ENCODE data around the gene SCLT1.
A peak's percentile ranks its signal among the peaks of the same experiment; 100 is the strongest.
"Not testable (repeated sequence)": the region's sequence is repeated elsewhere in the genome, so short reads cannot be mapped to it uniquely, and the experiment has no call there.

SCLT1 gene

DNA sequence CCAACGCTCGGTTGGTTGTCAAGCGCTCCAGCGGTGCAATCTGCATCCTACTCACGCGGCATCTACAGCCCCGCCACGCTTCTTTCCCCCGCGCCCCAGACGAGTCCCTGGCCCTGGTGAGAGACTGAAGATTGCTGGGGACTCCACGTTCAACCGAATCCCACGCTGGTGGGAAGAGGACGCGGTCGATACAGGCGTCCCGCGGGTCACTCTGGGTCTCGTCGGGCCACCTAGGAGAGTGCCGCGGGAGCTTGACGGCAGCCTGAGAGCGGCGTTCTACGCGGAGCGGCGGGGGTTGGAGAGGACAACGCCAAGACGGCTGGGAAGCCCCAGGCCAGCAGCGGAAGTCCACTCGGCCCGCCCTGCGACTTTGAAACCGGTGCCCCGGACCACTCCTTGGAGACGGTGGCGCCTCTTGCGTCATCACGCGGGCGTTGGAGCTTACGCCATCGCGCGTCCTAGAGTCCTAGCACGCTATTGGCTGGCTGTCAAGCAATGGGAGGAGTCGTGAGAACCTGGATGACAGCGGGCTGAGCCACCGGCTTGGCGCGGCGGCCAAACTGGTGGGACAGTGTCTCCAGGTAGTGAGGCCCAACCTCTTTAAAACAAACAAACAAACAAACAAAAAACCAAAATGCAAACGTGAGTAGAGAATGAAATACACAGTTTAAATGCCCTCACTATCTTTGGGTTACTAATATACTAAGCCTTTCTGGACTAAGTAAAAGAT lies at the start of gene SCLT1:
SCLT1 (minus strand) TSS at position 349 of the 730 bp plus-strand sequence. CDS start 436 bp downstream, outside the sequence.
- DNase-seq, result peak; percentile 90

DNA sequence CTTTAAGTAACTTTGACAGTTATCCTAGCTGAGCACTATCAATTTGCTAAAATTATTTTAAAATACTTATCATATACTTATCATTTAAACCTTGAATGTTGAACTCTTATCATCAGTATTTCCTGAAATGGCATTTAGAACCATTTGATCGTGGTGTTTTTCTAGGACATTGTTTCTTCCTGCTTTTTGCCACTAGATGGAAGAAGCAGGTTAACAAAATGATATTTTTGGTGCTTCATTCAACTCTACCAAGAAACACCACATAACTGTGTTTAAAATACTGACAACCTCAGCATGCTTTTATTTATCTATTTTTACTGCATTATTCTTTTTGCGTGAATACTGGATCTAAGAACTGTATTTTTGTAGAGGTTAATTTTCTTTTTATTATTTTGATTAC lies 47.2 kb upstream of the SCLT1 start:
- no peak for DNase-seq

DNA sequence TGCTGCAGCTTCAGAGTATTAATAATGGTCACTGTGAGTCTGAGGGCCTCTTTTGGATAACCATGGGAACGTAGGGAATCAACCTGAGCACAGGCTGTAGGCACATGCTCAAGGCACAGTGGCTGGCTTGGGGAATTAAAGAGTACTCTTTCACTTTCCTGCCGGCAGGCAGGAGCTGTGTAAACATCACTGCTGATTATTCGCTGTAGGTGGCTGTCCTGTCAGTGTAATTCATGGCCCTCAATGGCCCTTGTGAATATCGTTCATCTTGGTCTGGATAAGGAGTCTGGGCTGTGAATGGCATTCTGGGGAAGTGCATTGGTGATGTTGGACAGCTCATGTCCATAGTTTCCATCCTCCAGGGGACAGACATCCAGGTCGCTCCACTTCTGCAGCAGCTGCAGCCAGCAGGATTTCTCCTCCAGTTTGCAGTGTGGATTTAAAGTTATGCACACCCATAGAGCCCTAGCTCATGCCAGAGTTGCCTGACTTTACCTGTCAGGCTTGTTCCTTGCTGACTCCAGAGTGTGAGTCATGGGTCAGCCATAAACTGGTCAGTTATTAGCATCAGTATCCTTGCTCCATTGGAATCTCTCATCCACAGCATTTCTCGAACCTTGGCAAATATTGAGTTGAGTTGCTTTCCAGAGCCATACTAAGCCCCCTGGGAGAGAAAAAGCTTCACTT lies 45.6 kb upstream of the SCLT1 start:
- peak; percentile 56 for DNase-seq

DNA sequence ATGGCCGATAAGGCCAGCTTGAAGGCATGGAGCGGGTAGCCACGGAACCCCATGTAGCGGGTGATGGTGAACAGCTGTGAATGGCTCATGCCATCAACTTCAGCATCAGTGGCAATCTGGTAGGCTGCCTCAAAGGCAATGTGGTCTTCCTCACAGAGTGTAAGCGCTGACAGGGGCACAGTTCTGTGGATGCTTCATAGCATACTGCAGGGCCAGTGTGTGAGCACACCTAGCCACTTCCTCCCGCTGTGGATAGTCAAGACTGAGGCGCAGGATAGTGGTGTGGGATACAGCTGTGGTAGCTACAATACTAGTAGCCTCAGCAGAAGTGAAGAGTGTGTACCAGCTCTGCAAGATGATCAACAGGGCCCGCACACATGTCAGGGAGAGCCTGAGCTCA lies 43.1 kb upstream of the SCLT1 start:
- DNase-seq, result no peak

DNA sequence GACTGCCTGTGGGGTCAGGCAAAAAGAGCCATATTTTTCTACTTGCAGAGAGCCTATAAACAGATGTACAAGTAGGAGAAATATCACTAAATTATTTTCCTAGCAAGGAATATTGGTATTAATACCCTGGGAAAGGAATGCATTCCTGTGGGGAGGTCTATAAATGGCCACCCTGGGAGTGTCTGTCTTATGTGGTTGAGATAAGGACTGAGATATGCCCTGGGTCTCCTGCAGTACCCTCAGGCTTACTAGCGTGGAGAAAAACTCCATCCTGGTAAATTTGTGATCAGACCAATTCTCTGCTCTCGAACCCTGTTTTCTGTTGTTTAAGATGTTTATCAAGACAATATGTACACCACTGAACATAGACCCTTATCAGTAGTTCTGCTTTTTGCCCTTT lies 38.0 kb upstream of the SCLT1 start:
- DNase-seq, result no peak

DNA sequence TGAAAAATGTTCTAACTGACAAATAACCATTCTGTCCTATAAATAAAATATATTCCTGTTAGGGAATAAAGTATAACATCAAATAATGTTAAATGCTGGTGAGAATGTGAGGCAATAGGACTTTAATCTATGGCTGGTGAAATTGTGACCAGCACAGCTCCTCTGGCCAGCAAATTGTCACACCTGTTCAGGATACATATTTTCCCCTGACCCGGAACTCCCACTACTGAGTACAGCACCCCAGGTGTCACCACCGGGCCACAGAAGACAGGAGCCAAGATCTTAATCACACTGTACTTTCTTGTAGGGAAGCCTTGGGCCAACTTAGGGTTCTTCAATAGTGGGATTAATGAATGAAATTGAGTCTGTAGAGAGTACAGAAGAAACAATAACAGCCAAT lies 35.8 kb upstream of the SCLT1 start:
- DNase-seq, result no peak

DNA sequence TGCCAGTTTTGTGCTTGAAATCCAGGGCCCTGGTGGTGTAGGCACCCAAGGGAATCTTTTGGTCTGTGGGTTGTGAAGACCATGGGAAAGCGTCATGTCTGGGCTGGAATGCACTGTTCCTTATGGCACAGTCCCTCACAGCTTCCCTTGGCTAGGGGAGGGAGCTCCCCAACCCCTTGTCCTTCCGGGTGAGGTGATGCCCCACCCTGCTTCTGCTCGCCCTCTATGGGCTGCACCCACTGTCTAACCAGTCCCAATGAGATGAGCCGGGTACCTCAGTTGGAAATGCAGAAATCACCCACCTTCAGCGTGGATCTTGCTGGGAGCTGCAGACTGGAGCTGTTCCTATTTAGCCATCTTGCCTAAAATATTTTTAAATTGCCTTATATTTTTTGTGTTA lies 33.3 kb upstream of the SCLT1 start:
- DNase-seq, result not testable (repeated sequence)

DNA sequence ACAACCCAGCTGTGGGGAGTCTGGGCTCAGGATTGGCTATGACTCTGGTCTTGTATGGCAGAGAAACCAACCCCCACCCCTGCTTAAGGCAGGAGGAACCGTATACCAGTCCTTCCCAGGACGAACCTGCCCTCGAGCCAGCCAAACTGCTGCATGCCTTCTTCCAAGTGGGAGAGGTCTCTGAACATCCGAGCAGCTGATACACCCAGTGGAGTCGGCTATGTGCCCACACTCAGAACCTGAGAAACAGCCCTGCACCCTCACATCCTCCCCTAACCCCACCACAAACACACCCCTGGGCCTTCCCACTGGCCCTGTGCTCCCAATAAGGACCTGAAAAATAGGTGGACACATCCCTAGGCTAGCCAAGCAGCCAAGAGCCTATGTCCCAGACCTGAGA lies 24.4 kb upstream of the SCLT1 start:
- no peak for DNase-seq

DNA sequence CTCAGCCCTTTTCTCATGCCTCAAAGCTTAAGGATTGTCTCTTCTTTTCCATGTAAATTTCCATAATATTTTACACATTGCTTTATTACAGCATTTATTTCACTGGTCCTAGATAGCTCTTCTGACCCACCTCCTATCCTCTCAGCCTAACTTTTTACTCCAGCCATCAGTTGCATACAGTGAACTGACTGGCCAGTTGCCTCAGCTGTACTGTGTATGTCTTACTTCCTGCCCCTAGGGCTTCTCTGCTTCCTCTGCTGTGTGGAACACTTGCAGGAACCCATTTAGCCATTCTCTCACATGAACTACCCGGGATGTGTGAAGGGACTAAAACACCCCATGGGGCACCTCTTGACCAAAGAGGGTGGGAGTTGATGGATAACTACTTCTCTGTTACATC lies 20.6 kb upstream of the SCLT1 start:
- no peak for DNase-seq

DNA sequence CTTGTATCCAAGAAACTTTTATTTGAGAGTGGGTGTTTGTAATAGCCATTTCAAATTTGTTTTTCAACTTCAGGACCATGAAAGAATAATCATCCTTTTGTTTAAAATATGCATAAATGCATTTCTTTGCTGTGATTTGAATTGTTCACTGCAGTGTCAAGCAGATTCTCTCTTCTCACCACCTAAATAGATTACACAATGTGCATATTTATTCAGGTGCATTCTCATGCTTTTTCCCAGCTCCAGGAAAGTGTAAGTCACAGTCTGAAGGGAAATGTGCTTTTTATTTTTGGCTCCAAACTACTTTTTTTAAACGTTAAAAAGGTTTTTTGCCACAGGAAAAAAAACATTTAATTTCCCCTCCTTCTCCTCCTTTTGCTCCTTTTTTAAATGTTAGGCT lies 20.1 kb upstream of the SCLT1 start:
- DNase-seq, result no peak

DNA sequence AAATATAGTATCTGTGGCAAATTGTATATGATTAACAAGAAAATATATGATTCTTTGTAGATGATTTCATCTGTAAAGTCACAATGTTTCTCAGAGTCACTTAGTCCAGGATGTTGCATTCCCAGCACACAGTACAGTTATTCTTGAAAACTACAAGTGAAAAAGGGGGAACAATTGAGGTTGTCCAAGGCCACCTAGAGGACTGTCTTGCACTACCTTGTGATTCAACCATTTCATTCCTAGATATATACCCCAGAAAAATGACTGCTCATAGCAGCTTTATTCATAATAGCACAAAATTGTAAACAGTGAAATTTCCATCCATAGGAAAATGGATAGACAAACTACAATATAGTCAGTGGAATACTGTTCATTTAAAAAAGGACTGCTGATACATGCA lies 18.6 kb upstream of the SCLT1 start:
- no peak for DNase-seq

DNA sequence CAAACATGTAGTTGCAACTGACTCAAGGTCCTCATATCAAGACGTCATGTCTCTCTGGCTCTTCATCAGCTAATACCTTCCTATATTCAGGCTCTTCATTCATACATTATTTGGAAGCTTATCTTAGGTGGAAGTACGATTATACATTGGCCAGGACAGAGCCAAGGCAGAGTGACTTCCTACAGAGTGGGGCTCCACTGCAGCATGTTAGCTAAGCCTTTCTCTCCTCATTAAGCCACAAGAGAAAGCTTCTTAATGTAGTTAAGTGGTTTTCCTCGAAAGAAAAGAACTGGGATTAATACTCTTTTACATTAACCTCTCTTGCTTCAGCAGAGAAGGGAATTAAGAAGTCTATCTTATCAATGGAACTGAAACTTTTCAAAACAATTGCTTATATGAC lies 17.6 kb upstream of the SCLT1 start:
- DNase-seq, result no peak

DNA sequence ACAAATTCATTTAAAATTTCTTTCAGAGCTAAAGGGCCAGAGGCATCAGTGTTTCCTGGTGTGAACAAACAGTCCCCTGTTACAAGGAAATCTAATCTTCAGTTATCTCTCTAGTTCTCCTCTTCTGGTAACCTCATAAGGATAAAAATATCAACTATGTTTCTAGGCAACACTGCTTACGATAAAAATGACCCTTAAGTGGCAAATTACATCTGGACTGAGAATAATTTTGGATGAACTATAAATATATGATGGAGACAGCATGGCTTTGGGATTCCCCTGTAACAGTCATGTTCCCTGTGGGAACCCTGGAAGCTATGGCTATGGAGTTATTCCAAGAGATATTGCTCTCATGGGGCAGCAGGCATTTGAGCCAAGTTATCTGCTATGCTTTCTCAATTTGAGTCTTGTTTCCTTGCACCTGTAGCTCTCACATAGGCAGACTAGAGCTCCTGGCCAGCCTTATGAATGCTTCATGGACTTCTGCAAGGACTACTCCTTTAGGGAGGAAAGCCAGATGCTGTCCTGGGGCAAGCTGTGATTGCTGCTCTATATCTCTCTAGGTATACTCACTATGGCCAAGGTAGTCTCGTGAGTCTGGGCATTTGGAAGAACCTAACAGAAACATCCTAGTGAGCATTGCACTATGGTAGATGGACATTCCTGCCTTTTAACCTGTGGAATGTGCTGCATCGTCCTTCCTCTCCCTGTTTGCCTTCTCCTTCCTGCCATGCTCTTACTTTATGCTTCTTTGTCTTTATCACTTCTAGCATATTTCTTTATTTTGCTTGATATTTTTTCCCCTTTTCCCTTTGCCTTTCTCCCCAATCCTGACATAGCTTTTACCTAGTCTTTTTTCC lies 16.9 kb upstream of the SCLT1 start:
- no peak for DNase-seq

DNA sequence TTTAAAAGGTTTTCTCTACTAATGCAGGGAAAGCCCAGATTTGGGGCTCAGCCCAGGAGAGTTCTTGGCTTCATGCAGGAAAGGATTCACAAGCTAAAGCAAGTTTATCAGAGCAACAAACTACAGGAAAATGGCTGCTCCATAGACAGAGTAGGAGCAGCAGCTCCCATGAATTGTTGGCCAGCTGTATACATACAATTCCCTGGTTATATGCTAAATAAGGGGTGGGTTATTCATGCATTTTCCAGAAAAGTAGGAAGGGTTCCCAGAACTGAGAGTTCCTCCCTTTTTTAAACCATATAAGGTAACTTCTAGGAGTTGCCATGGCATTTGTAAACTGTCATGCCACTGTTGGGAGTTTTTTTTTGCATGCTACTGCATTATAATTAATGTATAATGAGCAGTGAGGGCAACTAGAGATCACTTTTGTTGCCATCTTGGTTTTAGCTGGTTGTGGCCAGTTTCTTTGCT lies 5.2 kb upstream of the SCLT1 start:
- no peak for DNase-seq

DNA sequence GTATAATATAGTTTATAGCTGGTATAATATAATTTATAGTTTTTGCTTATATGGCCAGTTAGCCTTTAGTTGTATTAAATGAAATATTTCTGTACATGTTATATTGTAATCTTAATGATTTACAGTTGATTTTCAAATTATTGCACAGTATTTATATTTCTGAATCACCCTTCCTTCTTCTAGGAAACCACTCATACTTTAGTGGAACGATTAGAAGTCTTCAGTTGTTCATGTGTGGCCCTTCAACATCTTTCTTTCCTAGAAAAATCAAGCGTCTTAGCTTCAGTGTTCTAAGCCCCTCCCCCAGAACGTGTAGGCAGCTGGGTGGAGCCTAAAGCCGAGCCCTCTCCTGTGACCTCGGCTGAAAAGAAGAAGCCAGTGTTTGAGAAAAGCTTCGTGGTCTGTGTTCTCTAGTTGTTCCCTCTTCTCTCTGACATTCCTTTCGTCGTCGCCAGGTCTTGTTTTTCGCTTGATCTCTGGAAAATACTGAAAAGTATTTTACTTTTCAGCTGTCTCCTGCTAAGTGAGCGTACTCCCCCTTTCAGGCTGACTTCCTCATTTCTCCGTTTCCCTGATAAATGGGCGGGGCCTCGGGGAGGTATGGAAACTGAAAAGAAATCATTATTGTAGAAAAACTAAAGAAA lies 2.6 kb upstream of the SCLT1 start, which contains the start of gene C4orf33:
C4orf33 (plus strand) TSS at position 342 of the 644 bp plus-strand sequence. CDS start 6,459 bp downstream, outside the sequence.
- DNase-seq, result no peak

DNA sequence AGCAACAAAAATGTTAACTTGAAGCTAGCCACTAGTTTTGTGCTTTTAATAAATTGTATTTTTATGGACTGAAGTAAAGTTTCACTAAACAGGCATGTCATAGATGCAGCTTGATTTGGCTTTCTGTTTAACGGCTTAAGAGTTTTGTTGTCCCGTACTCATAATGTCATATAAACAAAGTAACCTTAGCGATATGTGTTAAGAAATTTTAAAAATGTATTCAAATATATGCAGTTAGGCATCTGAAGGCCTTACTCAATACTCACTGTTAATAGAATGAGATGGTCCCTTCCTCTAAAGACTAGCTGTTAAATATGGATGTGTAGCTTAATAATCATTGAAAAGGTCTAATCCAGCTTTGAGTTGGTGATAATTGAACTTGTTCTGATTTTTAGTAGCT lies 1.0 kb upstream of the SCLT1 start:
- no peak for DNase-seq

DNA sequence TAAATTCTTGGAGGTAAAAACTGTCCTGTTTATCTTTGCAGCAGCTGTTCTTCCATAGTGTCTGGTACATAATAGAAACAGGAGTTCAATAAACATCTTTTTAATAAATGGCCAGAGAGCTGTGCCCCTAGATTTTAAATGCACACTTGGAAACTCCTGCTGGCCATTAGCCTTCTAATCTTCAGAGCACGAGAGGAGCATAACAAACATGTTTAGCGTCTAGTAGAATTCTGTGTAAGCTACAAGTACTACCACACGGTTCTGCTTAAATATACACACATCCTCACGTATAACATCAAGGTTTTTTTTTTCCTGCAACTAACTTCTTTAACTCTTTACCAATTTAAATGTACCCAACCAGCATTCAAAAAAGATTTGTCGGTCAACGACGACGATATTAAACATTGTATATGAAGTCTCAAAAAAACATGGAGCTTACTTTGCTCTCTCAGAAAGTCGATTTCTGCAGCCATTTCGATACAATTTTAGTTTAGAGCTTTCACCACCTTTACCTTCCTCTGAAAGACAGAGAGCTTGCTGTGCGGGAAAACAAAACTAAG lies 628 bp downstream of the SCLT1 start:
- DNase-seq, result no peak

DNA sequence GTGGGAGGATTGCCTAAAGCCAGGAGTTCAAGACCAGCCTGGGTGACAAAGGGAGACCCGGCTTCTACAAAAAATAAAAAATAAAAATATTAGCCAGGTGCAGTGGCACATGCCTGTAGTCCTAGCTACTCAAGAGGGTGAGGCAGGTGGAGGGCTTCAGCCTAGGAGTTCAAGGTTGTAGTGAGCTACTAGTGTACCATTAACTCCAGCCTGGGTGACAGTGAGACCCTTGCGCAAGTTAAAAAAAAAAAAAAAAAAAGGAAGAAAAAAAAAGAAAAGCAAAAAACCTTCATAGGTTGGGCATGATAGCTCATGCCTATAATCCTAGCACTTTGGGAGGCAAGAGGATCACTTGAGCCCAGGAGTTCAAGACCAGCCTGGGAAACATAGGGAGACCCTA lies 5.8 kb downstream of the SCLT1 start:
- DNase-seq, result no peak

DNA sequence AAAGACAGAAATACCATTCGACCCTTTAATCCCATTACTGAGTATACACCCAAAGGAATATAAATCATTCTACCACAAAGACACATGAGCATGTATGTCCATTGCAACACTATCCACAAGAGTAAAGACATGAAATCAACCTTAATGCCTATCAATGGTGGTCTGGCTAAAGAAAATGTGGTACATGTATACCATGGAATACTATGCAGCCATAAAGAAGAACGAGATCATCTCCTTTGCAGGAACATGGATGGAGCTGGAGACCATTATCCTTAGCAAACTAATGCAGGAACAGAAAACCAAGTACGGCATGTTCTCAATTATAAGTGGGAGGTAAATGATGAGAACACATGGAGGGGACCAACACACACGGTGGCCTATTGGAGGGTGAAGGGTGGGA lies 7.9 kb downstream of the SCLT1 start:
- DNase-seq, result no peak

DNA sequence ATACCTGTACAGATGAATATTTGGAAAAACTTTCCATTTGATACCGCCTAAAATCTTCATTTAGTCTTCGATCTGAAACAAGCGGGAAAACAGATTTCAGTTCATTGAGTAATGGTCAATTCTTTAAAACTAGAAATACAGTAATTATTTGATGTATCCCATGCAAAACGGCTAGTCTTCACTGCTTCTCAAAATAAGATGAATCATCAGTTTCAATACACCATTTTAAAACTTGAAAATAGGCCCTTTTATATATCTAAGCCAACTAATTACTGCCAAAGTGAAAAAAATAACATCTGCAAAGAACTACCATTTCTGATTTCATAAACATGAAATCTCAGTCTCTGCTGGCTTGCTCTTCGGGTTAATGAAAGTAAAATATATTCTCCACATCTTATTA lies 11.0 kb downstream of the SCLT1 start:
- DNase-seq, result no peak

DNA sequence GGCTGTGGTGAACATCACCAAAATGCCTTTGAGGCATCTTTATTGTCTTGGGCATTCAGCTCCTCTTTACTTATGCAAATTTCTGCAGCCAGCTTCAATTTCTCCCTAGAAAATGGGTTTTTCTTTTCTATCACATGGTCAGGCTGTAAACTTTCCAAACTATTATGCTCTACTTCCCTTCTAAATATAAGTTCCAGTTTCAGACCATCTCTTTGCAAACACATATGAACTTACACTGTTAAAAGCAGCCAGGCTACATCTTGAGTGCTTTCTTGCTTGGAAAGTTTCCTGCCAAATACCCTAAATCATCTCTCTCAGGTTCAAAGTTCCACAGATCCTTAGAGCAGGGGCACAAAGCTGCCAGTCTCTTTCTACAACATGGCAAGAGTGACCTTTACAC lies 13.2 kb downstream of the SCLT1 start:
- DNase-seq, result no peak

DNA sequence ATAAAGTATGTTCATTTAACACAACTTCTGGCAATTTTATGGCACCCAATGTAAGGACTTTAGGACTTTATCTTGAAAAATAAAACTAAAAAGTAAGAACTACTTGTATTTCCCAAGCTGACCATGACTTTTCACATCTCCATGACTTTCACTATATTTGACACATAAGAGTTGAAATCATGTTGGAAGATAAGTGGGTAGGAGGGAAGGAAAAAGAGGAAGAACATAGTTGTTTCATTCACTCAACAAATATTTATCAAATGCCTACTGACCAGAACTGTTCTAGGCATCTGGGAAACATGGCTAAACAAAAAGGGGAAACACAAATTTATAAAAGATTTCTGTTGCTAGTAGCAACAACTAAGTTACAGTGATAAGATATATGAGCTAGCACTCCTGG lies 16.0 kb downstream of the SCLT1 start:
- DNase-seq, result no peak

DNA sequence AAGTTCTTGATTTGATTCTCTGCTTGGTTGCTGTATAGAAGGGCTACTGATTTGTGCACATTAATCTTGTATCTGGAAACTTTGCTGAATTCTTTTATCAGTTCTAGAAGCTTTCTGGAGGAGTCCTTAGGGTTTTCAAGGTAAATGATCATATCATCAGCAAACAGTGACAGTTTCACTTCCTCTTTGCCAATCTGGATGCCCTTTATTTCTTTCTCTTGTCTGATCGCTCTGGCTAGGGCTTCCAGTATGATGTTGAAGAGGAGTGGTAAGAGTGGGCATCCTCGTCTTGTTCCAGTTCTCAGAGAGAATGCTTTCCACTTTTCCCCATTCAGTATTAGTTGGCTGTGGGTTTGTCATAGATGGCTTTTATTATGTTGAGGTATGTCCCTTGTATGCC lies 23.8 kb downstream of the SCLT1 start:
- not testable (repeated sequence) for DNase-seq
